MCF 10A (cell line): ENCODE results near the gene TSPAN2. TPM values are rescaled to one million over a fixed set of nuclear protein-coding genes. Genes with fewer than 3 reads are reported as not detected.

ENCODE experiments used
- BruUV-seq: library from RNA; stranded (reverse); fragments of 400-500 nt; replicated peaks from 2 replicates; lab custom pipeline; 2021; lab: Mats Ljungman, UMichigan
- CTCF ChIA-PET: fragments of 300-600 bp; sonication (Branson Sonifier 250); formaldehyde crosslinking; extraction: SDS; loops from one replicate; lab custom pipeline; 2021; ENCODE audit warnings: antibody characterized with exemption, inconsistent platforms; lab: Yijun Ruan, JAX
- POLR2A ChIA-PET: fragments of 300-600, 350-650 bp; sonication (Branson Sonifier 250); formaldehyde crosslinking; extraction: SDS; loops from one replicate; lab custom pipeline; 2020; ENCODE audit warnings: antibody characterized with exemption, inconsistent platforms; lab: Yijun Ruan, JAX
- DNase-seq: peaks from one replicate; pipeline ENCODE4 v3.0.0-alpha.2; 2018; ENCODE audit not compliant: unreplicated experiment
- H3K27ac Mint-ChIP-seq: one replicate; pipeline ENCODE4 v1.8.0; 2022; ENCODE audit warnings: mild to moderate bottlenecking, low read depth, mixed read lengths; ENCODE audit not compliant: unreplicated experiment
- H3K27me3 Mint-ChIP-seq: one replicate; pipeline ENCODE4 v1.8.0; 2022; ENCODE audit warnings: mixed read lengths; ENCODE audit not compliant: insufficient read depth, unreplicated experiment
- H3K36me3 Mint-ChIP-seq: one replicate; pipeline ENCODE4 v1.8.0; 2022; ENCODE audit warnings: mild to moderate bottlenecking, moderate library complexity, mixed read lengths; ENCODE audit not compliant: insufficient read depth, unreplicated experiment
- H3K4me1 Mint-ChIP-seq: one replicate; pipeline ENCODE4 v1.8.0; 2022; ENCODE audit warnings: mixed read lengths; ENCODE audit not compliant: insufficient read depth, unreplicated experiment
- H3K4me3 Mint-ChIP-seq: one replicate; pipeline ENCODE4 v1.8.0; 2022; ENCODE audit warnings: mild to moderate bottlenecking, moderate library complexity, mixed read lengths; ENCODE audit not compliant: unreplicated experiment
- H3K9me3 Mint-ChIP-seq: one replicate; pipeline ENCODE4 v1.8.0; 2022; ENCODE audit warnings: mixed read lengths; ENCODE audit not compliant: unreplicated experiment
- intact Hi-C: fragments of 100-400 bp; cut with micrococcal nuclease; formaldehyde crosslinking; loops from 2 replicates; pipeline ENCODE4 v1.14.1; 2022
- total RNA-seq: library from RNA; stranded (reverse); gene quantifications from 2 replicates; pipeline ENCODE4 v1.2.3, GENCODE V29; 2022
- TF ChIP-seq, protein P1 (sequence below): fragments of 200-600 bp; IDR thresholded peaks from one replicate; pipeline ENCODE4 v1.8.0; 2022; ENCODE audit warnings: antibody characterized with exemption, mild to moderate bottlenecking; ENCODE audit not compliant: unreplicated experiment

The TSPAN2 gene
- total RNA-seq, 1 experiment from 2014 or later, result 0.42 TPM

DNA sequence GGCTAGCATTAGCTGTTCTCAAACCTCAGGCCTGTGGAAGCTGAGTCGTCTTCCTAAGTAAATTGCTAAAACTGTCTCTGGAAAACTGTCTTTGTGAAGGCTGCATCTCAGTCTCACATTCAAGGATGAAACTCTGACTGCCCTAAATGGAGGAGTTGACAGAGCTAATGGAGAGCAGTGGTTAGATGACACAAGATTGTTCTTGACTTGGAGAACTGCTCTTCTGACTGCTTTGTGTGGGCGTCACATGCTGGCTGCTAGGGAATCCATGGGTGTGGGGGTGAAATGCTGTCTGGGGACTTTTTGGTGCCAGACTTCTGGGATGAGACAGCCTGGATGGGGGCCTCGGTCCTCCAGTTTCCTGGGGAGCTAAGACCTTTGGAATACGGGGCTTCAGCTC lies 24.5 kb upstream of the TSPAN2 start:
- TF ChIP-seq, protein P1, sequence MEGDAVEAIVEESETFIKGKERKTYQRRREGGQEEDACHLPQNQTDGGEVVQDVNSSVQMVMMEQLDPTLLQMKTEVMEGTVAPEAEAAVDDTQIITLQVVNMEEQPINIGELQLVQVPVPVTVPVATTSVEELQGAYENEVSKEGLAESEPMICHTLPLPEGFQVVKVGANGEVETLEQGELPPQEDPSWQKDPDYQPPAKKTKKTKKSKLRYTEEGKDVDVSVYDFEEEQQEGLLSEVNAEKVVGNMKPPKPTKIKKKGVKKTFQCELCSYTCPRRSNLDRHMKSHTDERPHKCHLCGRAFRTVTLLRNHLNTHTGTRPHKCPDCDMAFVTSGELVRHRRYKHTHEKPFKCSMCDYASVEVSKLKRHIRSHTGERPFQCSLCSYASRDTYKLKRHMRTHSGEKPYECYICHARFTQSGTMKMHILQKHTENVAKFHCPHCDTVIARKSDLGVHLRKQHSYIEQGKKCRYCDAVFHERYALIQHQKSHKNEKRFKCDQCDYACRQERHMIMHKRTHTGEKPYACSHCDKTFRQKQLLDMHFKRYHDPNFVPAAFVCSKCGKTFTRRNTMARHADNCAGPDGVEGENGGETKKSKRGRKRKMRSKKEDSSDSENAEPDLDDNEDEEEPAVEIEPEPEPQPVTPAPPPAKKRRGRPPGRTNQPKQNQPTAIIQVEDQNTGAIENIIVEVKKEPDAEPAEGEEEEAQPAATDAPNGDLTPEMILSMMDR, result no peak
- ChIA-PET POLR2A (interaction anchor here (1.3 kb wide), 1 partner anchor 133 kb away, joined by 3 read pairs; no protein-coding TSS in a partner anchor), CTCF (interaction anchor here (0.5 to 4.0 kb wide), 32 partner anchors 9 to 882 kb away, joined by 3 to 28 read pairs (median 5); no protein-coding TSS in a partner anchor)
- no peak overlapping the region for H3K27ac Mint-ChIP-seq
- H3K36me3 Mint-ChIP-seq, result no peaks in the 10 kb centered on the region
- no peak overlapping the region for H3K4me3 Mint-ChIP-seq
- H3K27me3 Mint-ChIP-seq, result no peaks in the 10 kb centered on the region
- no peaks in the 10 kb centered on the region for H3K4me1 Mint-ChIP-seq
- no TSS peak for BruUV-seq
- intact Hi-C loops, result loop anchor here (1.0 kb wide), 1 partner anchor 61 kb away; no protein-coding TSS in a partner anchor
- H3K9me3 Mint-ChIP-seq, result no peaks in the 10 kb centered on the region
- DNase-seq, result no peak

DNA sequence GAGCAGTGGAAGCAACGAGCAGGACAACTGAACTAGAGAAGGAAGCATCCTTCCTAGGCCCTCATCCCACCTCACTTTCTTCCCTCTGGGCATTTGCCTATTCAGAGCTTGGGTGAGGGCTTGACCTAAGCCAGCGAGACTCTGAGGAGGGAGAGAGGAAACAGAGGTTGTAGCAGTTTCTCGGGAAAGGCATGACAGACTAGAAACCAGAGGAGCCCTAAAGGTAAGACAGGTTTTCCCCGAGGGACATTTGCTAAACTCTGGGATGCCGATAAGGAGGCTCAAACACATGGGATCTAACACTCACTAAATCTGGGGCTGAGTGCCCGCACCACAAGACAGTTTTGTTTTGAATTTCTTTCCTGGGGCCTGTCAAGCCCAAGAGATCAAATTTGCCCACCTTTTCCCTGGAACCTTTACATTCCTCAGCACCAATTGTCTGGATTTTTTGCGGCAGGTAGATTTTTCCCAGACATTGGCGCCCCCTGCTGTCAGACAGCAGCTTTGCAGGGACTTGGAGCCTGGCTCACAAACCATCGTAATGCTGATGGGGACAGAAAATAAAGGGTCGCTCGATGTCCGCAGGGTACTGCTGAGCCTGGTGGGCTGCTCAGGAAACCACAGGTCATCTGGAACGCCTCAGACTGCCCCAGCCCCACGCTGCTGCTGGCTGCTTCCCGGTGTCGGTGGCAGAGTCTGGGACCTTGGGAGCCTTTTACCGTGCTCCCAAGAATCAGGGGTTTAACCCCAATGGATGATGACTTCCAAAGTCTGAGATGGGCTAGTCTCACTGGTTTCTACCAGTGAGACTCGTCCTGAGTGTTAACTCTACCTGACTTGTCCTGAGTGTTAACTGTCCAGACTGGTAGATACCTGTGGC lies 23.4 kb upstream of the TSPAN2 start:
- BruUV-seq, result no TSS peak
- H3K36me3 Mint-ChIP-seq, result no peaks in the 10 kb centered on the region
- H3K27me3 Mint-ChIP-seq, result no peaks in the 10 kb centered on the region
- H3K4me3 Mint-ChIP-seq, result no peak overlapping the region
- peak; percentile 42 for DNase-seq
- no peaks in the 10 kb centered on the region for H3K9me3 Mint-ChIP-seq
- TF ChIP-seq, protein P1, result peak; percentile 90
- POLR2A ChIA-PET, result interaction anchor here (1.2 to 1.9 kb wide), 3 partner anchors 61 to 132 kb away, joined by 3 to 8 read pairs (median 3); no protein-coding TSS in a partner anchor
- no peak overlapping the region for H3K27ac Mint-ChIP-seq
- H3K4me1 Mint-ChIP-seq, result peaks cover 6% of the 10 kb centered on the region
- intact Hi-C loops, result loop anchor here (1.0 kb wide), 2 partner anchors 60 to 133 kb away; no protein-coding TSS in a partner anchor
- CTCF ChIA-PET, result interaction anchor here (0.6 to 4.0 kb wide), 37 partner anchors 10 to 830 kb away, joined by 3 to 41 read pairs (median 5); no protein-coding TSS in a partner anchor

DNA sequence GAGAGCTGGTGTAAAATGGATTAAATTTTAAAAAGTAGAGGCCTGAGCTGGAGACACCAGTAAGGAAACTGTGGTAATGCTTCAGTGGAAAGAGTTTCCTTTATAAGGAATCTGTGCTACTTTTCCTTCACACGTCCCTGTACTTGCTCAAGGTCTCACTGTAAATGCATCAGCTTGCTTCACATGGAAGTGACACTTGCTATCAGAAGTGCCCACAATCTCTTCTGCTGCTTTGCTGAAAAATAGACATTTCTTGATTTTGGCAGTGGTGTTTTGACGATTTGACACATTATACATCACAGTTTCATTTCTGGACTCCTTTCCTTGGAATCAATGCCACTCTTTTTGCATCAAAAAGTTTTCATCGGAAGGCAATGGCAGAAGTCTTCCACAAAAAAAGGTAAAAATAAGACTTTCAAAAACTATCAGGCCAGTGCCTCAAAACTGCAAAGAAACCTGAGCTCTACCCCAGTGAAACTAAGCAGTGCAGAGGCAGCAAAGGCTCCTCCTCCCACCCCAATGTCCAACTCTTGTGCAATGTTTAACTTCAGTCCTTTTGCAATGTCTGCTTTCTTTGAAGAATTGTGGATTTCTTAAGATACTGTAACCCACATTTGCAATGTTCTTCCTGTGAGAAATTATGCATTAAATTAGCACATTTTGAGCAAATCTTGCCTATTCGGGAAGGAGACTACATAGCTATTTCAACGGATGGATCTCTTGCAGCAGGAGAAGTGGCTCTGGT lies 18.4 kb upstream of the TSPAN2 start:
- H3K4me3 Mint-ChIP-seq, result no peak overlapping the region
- H3K36me3 Mint-ChIP-seq, result no peaks in the 10 kb centered on the region
- H3K27me3 Mint-ChIP-seq, result peaks cover 7% of the 10 kb centered on the region
- POLR2A ChIA-PET, result interaction anchor here (1.0 kb wide), 1 partner anchor 9 kb away, joined by 4 read pairs; no protein-coding TSS in a partner anchor
- TF ChIP-seq, protein P1, result no peak
- DNase-seq, result peak; percentile 72
- CTCF ChIA-PET, result interaction anchor here (0.9 to 2.0 kb wide), 3 partner anchors 66 to 130 kb away, joined by 3 to 5 read pairs (median 3); no protein-coding TSS in a partner anchor
- peaks cover 7% of the 10 kb centered on the region for H3K9me3 Mint-ChIP-seq
- BruUV-seq, result no TSS peak
- H3K4me1 Mint-ChIP-seq, result peaks cover 14% of the 10 kb centered on the region
- H3K27ac Mint-ChIP-seq, result no peak overlapping the region
- intact Hi-C loops, result no loop called here
